B cell (primary cell): ENCODE data around the gene NEDD4. TPM values are rescaled to one million over a fixed set of nuclear protein-coding genes. Genes with fewer than 3 reads are reported as not detected.

Source experiments
- ATAC-seq: fragments of 200-7000 bp; cut with Tn5 transposase; one replicate; pipeline ENCODE4 v1.10.0; 2021; ENCODE audit warnings: low read depth, mild to moderate bottlenecking, moderate number of reproducible peaks, moderate library complexity
- CTCF ChIA-PET: fragments of 350-600 bp; sonication (Branson Sonifier 250); formaldehyde crosslinking; loops from one replicate; lab custom pipeline; 2021; ENCODE audit warnings: antibody characterized with exemption, inconsistent platforms; lab: Charles Lee
- POLR2A ChIA-PET: fragments of 350-600 bp; sonication (Branson Sonifier 250); formaldehyde crosslinking; loops from one replicate; lab custom pipeline; 2021; ENCODE audit warnings: antibody characterized with exemption; lab: Charles Lee
- DNase-seq: peaks from one replicate; pipeline ENCODE4 v3.0.0; 2013
- H2AFZ ChIP-seq: 2 replicates; pipeline ENCODE4 v1.6.1; 2012; ENCODE audit warnings: mild to moderate bottlenecking, low read depth, low read length; ENCODE audit not compliant: insufficient read depth, poor library complexity, severe bottlenecking
- H3K27ac ChIP-seq, 2 donors: 1 replicate in 1 of 2; 2 replicates in 1 of 2; pipeline ENCODE4 v1.5.1; 2012 to 2013; ENCODE audit warnings: low read length in 2 of 2, mild to moderate bottlenecking in 2 of 2, moderate library complexity in 1 of 2
- H3K27me3 ChIP-seq, 4 experiments: fragments of 200-600 bp in 1 of 4; sonication (generic) in 1 of 4; replicated peaks in 1 of 4; 1 replicate in 2 of 4; 2 replicates in 2 of 4; pipeline versions ENCODE4 v1.6.1 to v1.7.0; 2013 to 2016; ENCODE audit warnings: low read length in 3 of 4, mild to moderate bottlenecking in 2 of 4, mixed read lengths in 1 of 4, moderate library complexity in 1 of 4; ENCODE audit not compliant: insufficient read depth in 4 of 4, control insufficient read depth in 3 of 4; ENCODE audit errors: control extremely low read depth in 1 of 4
- H3K36me3 ChIP-seq, 2 experiments: replicated peaks in 1 of 2; 1 replicate in 1 of 2; 2 replicates in 1 of 2; pipeline versions ENCODE4 v1.6.1 to v1.7.1; 2013; ENCODE audit warnings: low read length in 1 of 2; ENCODE audit not compliant: insufficient read depth in 2 of 2, control insufficient read depth in 1 of 2; ENCODE audit errors: control extremely low read depth in 1 of 2, extremely low read depth in 1 of 2
- H3K4me1 ChIP-seq, 2 donors: fragments of 200-600 bp in 1 of 2; sonication (generic) in 1 of 2; 1 replicate in 1 of 2; 2 replicates in 1 of 2; pipeline versions ENCODE4 v1.5.1 to v1.6.1; 2013 to 2017; ENCODE audit warnings: low read length in 2 of 2; ENCODE audit not compliant: control insufficient read depth in 2 of 2, insufficient read depth in 2 of 2
- H3K4me2 ChIP-seq: replicated peaks from 2 replicates; pipeline ENCODE3; 2012; ENCODE audit warnings: mild to moderate bottlenecking, low read depth, low read length; ENCODE audit not compliant: poor library complexity, severe bottlenecking
- H3K4me3 ChIP-seq, 5 experiments: fragments of 200-600 bp in 1 of 5; sonication (generic) in 1 of 5; 1 replicate in 3 of 5; 2 replicates in 2 of 5; pipeline versions ENCODE4 v1.5.1 to v1.7.0; 2011 to 2016; ENCODE audit warnings: low read length in 4 of 5, mild to moderate bottlenecking in 4 of 5, low read depth in 2 of 5, control low read depth in 1 of 5, moderate library complexity in 1 of 5; ENCODE audit not compliant: insufficient read depth in 1 of 5; ENCODE audit errors: control extremely low read depth in 1 of 5, extremely low read depth in 1 of 5
- H3K79me2 ChIP-seq: fragments of 200-600 bp; sonication (generic); one replicate; pipeline ENCODE4 v1.6.0; 2016; ENCODE audit warnings: low read length; ENCODE audit not compliant: control insufficient read depth, insufficient read depth
- H3K9ac ChIP-seq: fragments of 200-600 bp; sonication (generic); 2 replicates; pipeline ENCODE4 v1.6.1; 2017; ENCODE audit warnings: mild to moderate bottlenecking, low read length, moderate library complexity
- H3K9me3 ChIP-seq, 3 donors: one replicate each; pipeline versions ENCODE4 v1.6.1 to v1.7.1; 2013; ENCODE audit warnings: low read length in 2 of 3; ENCODE audit not compliant: control insufficient read depth in 2 of 3, insufficient read depth in 1 of 3; ENCODE audit errors: control extremely low read depth in 1 of 3
- H4K20me1 ChIP-seq: 2 replicates; pipeline ENCODE4 v1.6.0; 2012; ENCODE audit warnings: mild to moderate bottlenecking, low read length; ENCODE audit not compliant: insufficient read depth, control insufficient read depth, poor library complexity, severe bottlenecking
- H3K27ac Mint-ChIP-seq: one replicate; pipeline ENCODE4 v1.8.0; 2021; ENCODE audit warnings: mixed read lengths
- H3K27me3 Mint-ChIP-seq: one replicate; pipeline ENCODE4 v1.8.0; 2021; ENCODE audit warnings: mixed read lengths
- H3K4me1 Mint-ChIP-seq: one replicate; pipeline ENCODE4 v1.8.0; 2021; ENCODE audit warnings: mixed read lengths
- H3K4me3 Mint-ChIP-seq: one replicate; pipeline ENCODE4 v1.8.0; 2021; ENCODE audit warnings: mixed read lengths
- H3K9me3 Mint-ChIP-seq: one replicate; pipeline ENCODE4 v1.8.0; 2022; ENCODE audit warnings: mixed read lengths; ENCODE audit not compliant: insufficient read depth
- EZH2 ChIP-seq: IDR thresholded peaks from 2 replicates; pipeline ENCODE4 v1.6.1; 2012; ENCODE audit warnings: borderline replicate concordance, low read depth, mild to moderate bottlenecking, moderate library complexity, low read length; ENCODE audit not compliant: insufficient read depth, poor library complexity, severe bottlenecking
- WGBS: methylation state at CpG from one replicate; pipeline ENCODE4 v1.1.5; 2013; ENCODE audit warnings: missing lambda C conversion rate; ENCODE audit not compliant: insufficient coverage; 5-methylcytosine and 5-hydroxymethylcytosine counted together
- intact Hi-C: fragments of 100-400 bp; cut with micrococcal nuclease; formaldehyde crosslinking; loops from one replicate; pipeline ENCODE4 v1.10.0; 2022
- polyA plus RNA-seq: library from polyadenylated mRNA; depleted of rRNA; stranded (reverse); fragments of >200 nt; gene quantifications from 2 replicates; pipeline ENCODE4 v1.2.3, GENCODE V29; 2012
- total RNA-seq, 2 donors: library from RNA; stranded (reverse); fragments of 120-200 nt in 1 of 2; gene quantifications; 1 replicate in 1 of 2; 2 replicates in 1 of 2; pipeline versions ENCODE4 v1.2.3 to v1.2.4, GENCODE V29; 2013 to 2022
- TF ChIP-seq, protein P1 (sequence below): fragments of 200-600 bp; IDR thresholded peaks from one replicate; pipeline ENCODE4 v1.8.0; 2022; ENCODE audit warnings: antibody characterized with exemption, mild to moderate bottlenecking

Gene NEDD4
- total and polyA plus RNA-seq, 2 donors (not counting 1 experiment from before 2014, with no cell fraction given) = 0.03 to 2.3 TPM

DNA sequence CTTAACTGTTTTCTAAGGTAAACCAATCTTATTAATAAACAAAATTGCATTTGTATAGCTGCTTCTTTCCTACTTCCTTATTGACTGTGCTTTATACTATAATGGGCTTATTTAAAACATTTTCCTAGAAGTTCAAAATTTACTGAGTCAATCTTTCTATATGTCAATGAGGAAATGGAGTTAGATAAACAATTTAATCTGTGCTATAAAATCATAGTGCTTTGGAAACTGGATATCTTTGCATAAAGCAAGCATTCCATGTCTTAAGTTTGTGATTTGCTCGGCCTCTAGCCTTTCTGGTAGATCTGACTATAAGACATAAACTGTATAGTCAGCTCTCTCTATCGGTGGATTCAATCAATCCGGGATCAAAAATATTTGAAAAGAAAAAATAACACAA, 99.6 kb downstream of the NEDD4 start:
- H4K20me1 ChIP-seq = no peaks in the 10 kb centered on the region
- no peaks in the 10 kb centered on the region for H3K27me3 ChIP-seq
- CTCF ChIA-PET = no interaction called here
- H3K9ac ChIP-seq = no peak overlapping the region
- TF ChIP-seq, protein P1, sequence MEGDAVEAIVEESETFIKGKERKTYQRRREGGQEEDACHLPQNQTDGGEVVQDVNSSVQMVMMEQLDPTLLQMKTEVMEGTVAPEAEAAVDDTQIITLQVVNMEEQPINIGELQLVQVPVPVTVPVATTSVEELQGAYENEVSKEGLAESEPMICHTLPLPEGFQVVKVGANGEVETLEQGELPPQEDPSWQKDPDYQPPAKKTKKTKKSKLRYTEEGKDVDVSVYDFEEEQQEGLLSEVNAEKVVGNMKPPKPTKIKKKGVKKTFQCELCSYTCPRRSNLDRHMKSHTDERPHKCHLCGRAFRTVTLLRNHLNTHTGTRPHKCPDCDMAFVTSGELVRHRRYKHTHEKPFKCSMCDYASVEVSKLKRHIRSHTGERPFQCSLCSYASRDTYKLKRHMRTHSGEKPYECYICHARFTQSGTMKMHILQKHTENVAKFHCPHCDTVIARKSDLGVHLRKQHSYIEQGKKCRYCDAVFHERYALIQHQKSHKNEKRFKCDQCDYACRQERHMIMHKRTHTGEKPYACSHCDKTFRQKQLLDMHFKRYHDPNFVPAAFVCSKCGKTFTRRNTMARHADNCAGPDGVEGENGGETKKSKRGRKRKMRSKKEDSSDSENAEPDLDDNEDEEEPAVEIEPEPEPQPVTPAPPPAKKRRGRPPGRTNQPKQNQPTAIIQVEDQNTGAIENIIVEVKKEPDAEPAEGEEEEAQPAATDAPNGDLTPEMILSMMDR = no peak
- TF ChIP-seq EZH2 = no peak
- Mint-ChIP-seq H3K4me3 (no peak overlapping the region), H3K27me3 (peaks cover 7% of the 10 kb centered on the region), H3K4me1 (peaks cover 8% of the 10 kb centered on the region), H3K9me3 (no peaks in the 10 kb centered on the region), H3K27ac (no peak overlapping the region)
- no peaks in the 10 kb centered on the region for H3K36me3 ChIP-seq
- no peaks in the 10 kb centered on the region for H3K9me3 ChIP-seq
- H3K4me3 ChIP-seq = no peak overlapping the region
- H3K27ac ChIP-seq = no peak overlapping the region
- H3K79me2 ChIP-seq = no peaks in the 10 kb centered on the region
- intact Hi-C loops = no loop called here
- ATAC-seq (no peak), DNase-seq (no peak)
- H2AFZ ChIP-seq = no peak overlapping the region
- POLR2A ChIA-PET = no interaction called here
- no peaks in the 10 kb centered on the region for H3K4me1 ChIP-seq
- no CpG with 5 or more reads among the region's 3 CpGs for WGBS
- no peak overlapping the region for H3K4me2 ChIP-seq

DNA sequence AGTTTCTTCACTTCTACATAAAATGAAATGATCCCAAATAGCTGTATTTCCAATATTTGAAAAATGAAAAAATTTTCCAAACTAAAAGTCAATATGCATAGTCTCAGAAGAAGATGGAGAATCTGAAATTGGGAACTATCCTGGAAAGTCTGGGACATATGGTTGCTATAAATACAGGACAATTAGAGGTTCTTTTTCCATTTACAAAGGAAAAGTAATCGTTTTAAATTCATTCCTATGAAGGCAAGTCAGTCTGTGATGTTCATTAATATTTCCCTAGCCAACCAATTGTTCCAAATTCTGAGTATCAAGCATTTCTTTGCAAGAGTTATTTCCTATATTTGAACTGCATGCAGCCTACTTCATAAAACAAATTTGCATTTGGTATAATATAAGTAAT, 102.2 kb downstream of the NEDD4 start:
- no CpG with 5 or more reads among the region's 1 CpG for WGBS
- no peak overlapping the region for H3K27ac ChIP-seq
- no peak overlapping the region for H2AFZ ChIP-seq
- ChIA-PET POLR2A (no interaction called here), CTCF (no interaction called here)
- ATAC-seq (no peak), DNase-seq (no peak)
- no peaks in the 10 kb centered on the region for H3K4me1 ChIP-seq
- Mint-ChIP-seq H3K4me1 (peaks cover 8% of the 10 kb centered on the region), H3K4me3 (no peak overlapping the region), H3K27ac (no peak overlapping the region), H3K27me3 (peaks cover 7% of the 10 kb centered on the region), H3K9me3 (no peaks in the 10 kb centered on the region)
- no peak overlapping the region for H3K4me2 ChIP-seq
- no peak overlapping the region for H3K4me3 ChIP-seq
- no peak for TF ChIP-seq EZH2
- TF ChIP-seq, protein P1 = no peak
- no peaks in the 10 kb centered on the region for H3K9me3 ChIP-seq
- H3K36me3 ChIP-seq = no peaks in the 10 kb centered on the region
- intact Hi-C loops = no loop called here
- H3K27me3 ChIP-seq = no peaks in the 10 kb centered on the region
- H4K20me1 ChIP-seq = no peaks in the 10 kb centered on the region
- no peaks in the 10 kb centered on the region for H3K79me2 ChIP-seq
- no peak overlapping the region for H3K9ac ChIP-seq
